PC-3 (cell line): Measurements from ENCODE around the gene ARVCF.
"Not testable (repeated sequence)": the region's sequence is repeated elsewhere in the genome, so short reads cannot be mapped to it uniquely, and the experiment has no call there.

Source experiments
- EZH2 ChIP-seq: fragments of 300-600 bp; sonication (generic); IDR thresholded peaks from one replicate; pipeline ENCODE4 v1.6.1; 2017; ENCODE audit warnings: antibody characterized with exemption, mild to moderate bottlenecking, low read length; ENCODE audit not compliant: unreplicated experiment
- EZH2phosphoT487 ChIP-seq: fragments of 300-600 bp; sonication (generic); IDR thresholded peaks from 2 replicates; pipeline ENCODE4 v1.6.1; 2018; ENCODE audit warnings: mild to moderate bottlenecking, antibody characterized with exemption, low read length, borderline replicate concordance
- TF ChIP-seq, protein P1 (sequence below): fragments of 300-600 bp; sonication (generic); conservative IDR thresholded peaks from 2 replicates; pipeline ENCODE4 v1.5.1; 2017; ENCODE audit warnings: antibody characterized with exemption, low read depth, mild to moderate bottlenecking, low read length

DNA sequence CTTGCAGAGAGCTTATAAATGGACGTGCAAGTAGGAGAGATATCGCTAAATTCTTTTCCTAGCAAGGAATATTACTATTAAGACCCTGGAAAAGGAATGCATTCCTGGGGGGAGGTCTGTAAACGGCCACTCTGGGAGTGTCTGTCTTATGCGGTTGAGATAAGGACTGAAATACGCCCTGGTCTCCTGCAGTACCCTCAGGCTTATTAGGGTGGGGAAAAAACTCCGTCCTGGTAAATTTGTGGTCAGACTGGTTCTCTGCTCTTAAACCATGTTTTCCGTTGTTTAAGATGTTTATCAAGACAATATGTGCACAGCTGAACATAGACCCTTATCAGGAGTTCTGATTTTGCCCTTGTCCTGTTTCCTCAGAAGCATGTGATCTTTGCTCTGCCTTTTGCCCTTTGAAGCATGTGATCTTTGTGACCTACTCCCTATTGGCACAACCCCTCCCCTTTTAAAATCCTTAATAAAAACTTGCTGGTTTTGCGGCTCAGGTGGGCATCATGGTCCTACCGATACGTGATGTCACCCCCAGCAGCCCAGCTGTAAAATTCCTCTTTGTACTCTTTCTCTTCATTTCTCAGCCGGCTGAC is 81.4 kb downstream of the ARVCF start:
- not testable (repeated sequence) for TF ChIP-seq EZH2, EZH2phosphoT487
- TF ChIP-seq, protein P1, sequence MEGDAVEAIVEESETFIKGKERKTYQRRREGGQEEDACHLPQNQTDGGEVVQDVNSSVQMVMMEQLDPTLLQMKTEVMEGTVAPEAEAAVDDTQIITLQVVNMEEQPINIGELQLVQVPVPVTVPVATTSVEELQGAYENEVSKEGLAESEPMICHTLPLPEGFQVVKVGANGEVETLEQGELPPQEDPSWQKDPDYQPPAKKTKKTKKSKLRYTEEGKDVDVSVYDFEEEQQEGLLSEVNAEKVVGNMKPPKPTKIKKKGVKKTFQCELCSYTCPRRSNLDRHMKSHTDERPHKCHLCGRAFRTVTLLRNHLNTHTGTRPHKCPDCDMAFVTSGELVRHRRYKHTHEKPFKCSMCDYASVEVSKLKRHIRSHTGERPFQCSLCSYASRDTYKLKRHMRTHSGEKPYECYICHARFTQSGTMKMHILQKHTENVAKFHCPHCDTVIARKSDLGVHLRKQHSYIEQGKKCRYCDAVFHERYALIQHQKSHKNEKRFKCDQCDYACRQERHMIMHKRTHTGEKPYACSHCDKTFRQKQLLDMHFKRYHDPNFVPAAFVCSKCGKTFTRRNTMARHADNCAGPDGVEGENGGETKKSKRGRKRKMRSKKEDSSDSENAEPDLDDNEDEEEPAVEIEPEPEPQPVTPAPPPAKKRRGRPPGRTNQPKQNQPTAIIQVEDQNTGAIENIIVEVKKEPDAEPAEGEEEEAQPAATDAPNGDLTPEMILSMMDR, result not testable (repeated sequence)
